ENCODE data around the gene GPR155.
"Not testable (repeated sequence)": the region's sequence is repeated elsewhere in the genome, so short reads cannot be mapped to it uniquely, and the experiment has no call there.

The GPR155 gene

DNA sequence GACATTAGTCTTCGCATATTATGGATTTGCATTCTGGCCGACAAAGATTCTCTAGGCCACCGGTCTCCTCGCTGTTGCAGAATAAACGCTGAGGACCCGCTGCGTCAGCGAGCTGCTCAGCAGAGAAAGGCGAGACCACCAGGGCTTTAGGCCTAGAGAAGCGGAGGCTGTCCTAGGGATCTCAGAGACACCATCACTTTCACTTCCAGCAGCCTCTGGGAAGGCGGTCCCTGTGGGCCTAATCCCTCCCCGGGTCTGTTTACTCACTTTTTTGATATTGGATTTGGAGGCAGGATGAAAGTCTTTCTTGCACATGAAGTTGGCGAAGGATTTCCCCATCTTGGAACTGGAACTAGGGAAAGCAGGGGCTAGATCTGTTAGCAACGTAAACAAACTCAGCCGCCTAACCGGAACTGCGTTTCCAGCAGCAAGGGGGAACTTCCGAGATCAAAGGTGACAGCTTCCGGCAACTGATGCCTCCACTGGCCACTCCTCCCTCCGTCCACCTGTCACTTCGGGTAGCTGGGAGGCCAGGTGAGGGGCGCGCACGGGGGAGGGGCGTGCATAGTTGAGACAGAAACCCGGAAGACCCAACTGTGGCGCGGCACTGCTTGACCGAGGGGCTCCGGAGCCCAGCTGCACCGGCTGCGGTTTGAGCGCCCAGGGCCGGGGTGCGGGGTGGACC lies 91.4 kb downstream of the GPR155 start, which contains the start of gene SCRN3:
Gene SCRN3, plus strand, starts transcription at position 447 of the 685 bp plus-strand sequence. CDS start 2,554 bp downstream, outside the sequence.
- Histone ChIP-seq H3K9ac (ENCODE audit: low read length) (peak within 1 kb of the TSS; percentile 80), H3K27ac (ENCODE audit: low read depth, low read length) (no peak within 1 kb of the TSS)

GRCh38 chr2:174392706-174393105 lies 94.1 kb downstream of the GPR155 start:
- Histone ChIP-seq H3K4me1 (ENCODE audit: control insufficient read depth, insufficient read depth, low read length) (0 out of 2 replicates have a peak, but pooled peaks cover 5% of the 10 kb centered on the region), H3K36me3 (ENCODE audit: control insufficient read depth, insufficient read depth, low read length) (0 out of 2 replicates have a peak, but pooled peaks cover 4% of the 10 kb centered on the region), H3K9me3 (ENCODE audit: control insufficient read depth, insufficient read depth, low read depth, low read length) (no peaks in the 10 kb centered on the region), H3K9ac (ENCODE audit: low read length) (no peak overlapping the region), H3K27ac (ENCODE audit: low read depth, low read length) (no peak overlapping the region), H3K27me3 (ENCODE audit: control insufficient read depth, insufficient read depth, low read length) (no peaks in the 10 kb centered on the region), H3K4me3 (ENCODE audit: low read depth, low read length) (no peak overlapping the region)

More for the DNA sequence above, 91.4 kb downstream of the GPR155 start, which contains the start of gene SCRN3:
- Histone ChIP-seq H3K36me3 (ENCODE audit: control insufficient read depth, insufficient read depth, low read length) (0 out of 2 replicates have a peak, but pooled peaks cover 2% of the 10 kb centered on the region), H3K4me3 (ENCODE audit: low read depth, low read length) (peak within 1 kb of the TSS; percentile 95), H3K9me3 (ENCODE audit: control insufficient read depth, insufficient read depth, low read depth, low read length) (no peaks in the 10 kb centered on the region), H3K27me3 (ENCODE audit: control insufficient read depth, insufficient read depth, low read length) (no peaks in the 10 kb centered on the region), H3K4me1 (ENCODE audit: control insufficient read depth, insufficient read depth, low read length) (0 out of 2 replicates have a peak, but pooled peaks cover 5% of the 10 kb centered on the region)

- not testable (repeated sequence) for H3K27me3 ChIP-seq (ENCODE audit: control insufficient read depth, insufficient read depth, low read length); H3K9ac ChIP-seq (ENCODE audit: low read length); H3K9me3 ChIP-seq (ENCODE audit: control insufficient read depth, insufficient read depth, low read depth, low read length); H3K4me3 ChIP-seq (ENCODE audit: low read depth, low read length); H3K4me1 ChIP-seq (ENCODE audit: control insufficient read depth, insufficient read depth, low read length); H3K27ac ChIP-seq (ENCODE audit: low read depth, low read length)
- peaks cover 21% of the 10 kb centered on the region for H3K36me3 ChIP-seq (ENCODE audit: control insufficient read depth, insufficient read depth, low read length)
Observed at GRCh38 chr2:174390303-174390702, 96.5 kb downstream of the GPR155 start.

- 0 out of 2 replicates have a peak, but pooled peaks cover 3% of the 10 kb centered on the region for H3K4me1 ChIP-seq (ENCODE audit: control insufficient read depth, insufficient read depth, low read length)
- peaks cover 21% of the 10 kb centered on the region for H3K36me3 ChIP-seq (ENCODE audit: control insufficient read depth, insufficient read depth, low read length)
- no peaks in the 10 kb centered on the region for H3K27me3 ChIP-seq (ENCODE audit: control insufficient read depth, insufficient read depth, low read length)
- no peak overlapping the region for H3K27ac ChIP-seq (ENCODE audit: low read depth, low read length)
- H3K4me3 ChIP-seq (ENCODE audit: low read depth, low read length) = no peak overlapping the region
- no peak overlapping the region for H3K9ac ChIP-seq (ENCODE audit: low read length)
- H3K9me3 ChIP-seq (ENCODE audit: control insufficient read depth, insufficient read depth, low read depth, low read length) = no peaks in the 10 kb centered on the region
Observed at GRCh38 chr2:174389542-174389941, 97.3 kb downstream of the GPR155 start.

DNA sequence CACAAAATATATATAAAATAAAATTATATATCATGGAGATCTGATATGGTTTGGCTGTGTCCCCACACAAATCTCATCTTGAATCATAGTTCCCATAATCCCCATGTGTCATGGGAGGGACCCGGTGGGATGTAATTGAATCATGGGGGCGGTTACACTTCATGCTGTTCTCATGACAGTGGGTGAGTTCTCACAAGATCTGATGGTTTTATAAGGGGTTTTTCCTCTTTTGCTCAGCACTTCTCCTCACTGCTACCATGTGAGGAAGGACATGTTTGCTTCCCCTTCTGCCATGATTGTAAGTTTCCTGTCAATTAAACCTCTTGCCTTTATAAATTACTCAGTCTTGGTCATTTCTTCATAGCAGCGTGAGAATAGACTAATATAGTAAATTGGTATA lies 98.1 kb downstream of the GPR155 start:
- H3K4me1 ChIP-seq (ENCODE audit: control insufficient read depth, insufficient read depth, low read length); H3K9ac ChIP-seq (ENCODE audit: low read length); H3K9me3 ChIP-seq (ENCODE audit: control insufficient read depth, insufficient read depth, low read depth, low read length); H3K4me3 ChIP-seq (ENCODE audit: low read depth, low read length); H3K27me3 ChIP-seq (ENCODE audit: control insufficient read depth, insufficient read depth, low read length); H3K27ac ChIP-seq (ENCODE audit: low read depth, low read length): not testable (repeated sequence)
- H3K36me3 ChIP-seq (ENCODE audit: control insufficient read depth, insufficient read depth, low read length) = peaks cover 23% of the 10 kb centered on the region

- Histone ChIP-seq H3K4me3 (ENCODE audit: low read depth, low read length) (no peak overlapping the region), H3K4me1 (ENCODE audit: control insufficient read depth, insufficient read depth, low read length) (no peaks in the 10 kb centered on the region), H3K9ac (ENCODE audit: low read length) (no peak overlapping the region), H3K9me3 (ENCODE audit: control insufficient read depth, insufficient read depth, low read depth, low read length) (no peaks in the 10 kb centered on the region), H3K27me3 (ENCODE audit: control insufficient read depth, insufficient read depth, low read length) (no peaks in the 10 kb centered on the region), H3K36me3 (ENCODE audit: control insufficient read depth, insufficient read depth, low read length) (peaks cover 26% of the 10 kb centered on the region), H3K27ac (ENCODE audit: low read depth, low read length) (no peak overlapping the region)
Observed at GRCh38 chr2:174385201-174385600, 101.6 kb downstream of the GPR155 start.

- Histone ChIP-seq H3K4me3 (ENCODE audit: low read depth, low read length) (no peak overlapping the region), H3K36me3 (ENCODE audit: control insufficient read depth, insufficient read depth, low read length) (peaks cover 30% of the 10 kb centered on the region), H3K27me3 (ENCODE audit: control insufficient read depth, insufficient read depth, low read length) (no peaks in the 10 kb centered on the region), H3K4me1 (ENCODE audit: control insufficient read depth, insufficient read depth, low read length) (no peaks in the 10 kb centered on the region), H3K27ac (ENCODE audit: low read depth, low read length) (no peak overlapping the region), H3K9ac (ENCODE audit: low read length) (no peak overlapping the region), H3K9me3 (ENCODE audit: control insufficient read depth, insufficient read depth, low read depth, low read length) (no peaks in the 10 kb centered on the region)
Observed at GRCh38 chr2:174383796-174384195, 103.0 kb downstream of the GPR155 start.

All from HUES6 (cell line).